Neural crest cell (in vitro differentiated cells): ENCODE measurements around the gene ALPK1. TPM values are rescaled to one million over a fixed set of nuclear protein-coding genes. Genes with fewer than 3 reads are reported as not detected.

ENCODE experiments used
- DNase-seq: peaks from one replicate; pipeline ENCODE4 v3.0.0; 2021; ENCODE audit warnings: low read depth, mixed read lengths, low spot score
- H3K27ac Mint-ChIP-seq: one replicate; pipeline ENCODE4 v1.8.0; 2021; ENCODE audit warnings: mild to moderate bottlenecking, mixed read lengths; ENCODE audit not compliant: unreplicated experiment
- H3K27me3 Mint-ChIP-seq: 2 replicates; pipeline ENCODE4 v1.8.0; 2021; ENCODE audit warnings: low read depth, mild to moderate bottlenecking, mixed read lengths
- H3K36me3 Mint-ChIP-seq: 2 replicates; pipeline ENCODE4 v1.8.0; 2021; ENCODE audit warnings: low read depth, mild to moderate bottlenecking, mixed read lengths
- H3K4me1 Mint-ChIP-seq: 2 replicates; pipeline ENCODE4 v1.8.0; 2021; ENCODE audit warnings: mixed read lengths
- H3K4me3 Mint-ChIP-seq: one replicate; pipeline ENCODE4 v1.8.0; 2021; ENCODE audit warnings: mild to moderate bottlenecking, mixed read lengths
- H3K9me3 Mint-ChIP-seq: 2 replicates; pipeline ENCODE4 v1.8.0; 2021; ENCODE audit warnings: mixed read lengths
- total RNA-seq: library from RNA; stranded (reverse); gene quantifications from 2 replicates; pipeline ENCODE4 v1.2.1, GENCODE V29; 2021
- TF ChIP-seq, protein P1 (sequence below): fragments of 200-600 bp; sonication (generic); conservative IDR thresholded peaks from 2 replicates; pipeline ENCODE4 v1.5.0; 2021; ENCODE audit warnings: antibody characterized with exemption, mild to moderate bottlenecking

ALPK1 gene
- total RNA-seq, 1 donor from 2014 or later: 0.68 TPM

DNA sequence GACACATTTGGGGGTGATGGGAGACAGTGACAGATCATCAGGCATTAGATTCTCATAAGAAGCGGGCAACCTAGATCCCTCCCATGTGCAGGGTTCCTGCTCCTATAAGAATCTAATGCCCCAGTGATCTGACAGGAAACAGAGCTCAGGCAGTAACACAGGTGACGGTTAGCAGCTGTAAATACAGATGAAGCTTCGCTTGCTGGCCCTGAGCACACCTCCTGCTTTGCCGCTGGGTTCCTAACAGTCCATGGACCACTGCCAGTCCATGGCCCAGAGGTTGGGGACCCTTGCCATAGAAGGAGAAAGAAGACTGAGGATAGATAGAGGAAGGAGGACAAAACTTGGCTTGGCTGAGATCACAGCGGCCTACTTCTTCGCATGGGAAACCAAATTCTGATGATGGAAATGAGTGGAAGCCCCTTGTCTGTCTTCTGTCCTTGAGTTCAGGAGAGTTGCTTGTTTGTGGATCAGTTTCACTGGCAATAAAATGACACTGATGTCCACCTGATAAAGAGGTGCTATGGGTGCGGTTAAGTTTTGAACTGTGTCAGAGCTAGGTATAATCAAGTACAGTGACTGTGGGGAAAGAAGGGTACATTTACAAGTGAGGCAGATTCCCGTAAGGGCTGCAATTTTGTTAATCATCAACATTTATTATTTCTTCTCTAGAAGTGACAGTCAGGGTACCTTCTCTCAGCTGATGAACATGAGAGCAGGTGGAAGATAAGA lies 9.7 kb upstream of the ALPK1 start:
- no peaks in the 10 kb centered on the region for H3K36me3 Mint-ChIP-seq
- H3K9me3 Mint-ChIP-seq: no peaks in the 10 kb centered on the region
- H3K4me3 Mint-ChIP-seq: peak overlapping the region; percentile 92
- H3K27ac Mint-ChIP-seq: no peak overlapping the region
- H3K27me3 Mint-ChIP-seq: no peaks in the 10 kb centered on the region
- DNase-seq: no peak
- TF ChIP-seq, protein P1, sequence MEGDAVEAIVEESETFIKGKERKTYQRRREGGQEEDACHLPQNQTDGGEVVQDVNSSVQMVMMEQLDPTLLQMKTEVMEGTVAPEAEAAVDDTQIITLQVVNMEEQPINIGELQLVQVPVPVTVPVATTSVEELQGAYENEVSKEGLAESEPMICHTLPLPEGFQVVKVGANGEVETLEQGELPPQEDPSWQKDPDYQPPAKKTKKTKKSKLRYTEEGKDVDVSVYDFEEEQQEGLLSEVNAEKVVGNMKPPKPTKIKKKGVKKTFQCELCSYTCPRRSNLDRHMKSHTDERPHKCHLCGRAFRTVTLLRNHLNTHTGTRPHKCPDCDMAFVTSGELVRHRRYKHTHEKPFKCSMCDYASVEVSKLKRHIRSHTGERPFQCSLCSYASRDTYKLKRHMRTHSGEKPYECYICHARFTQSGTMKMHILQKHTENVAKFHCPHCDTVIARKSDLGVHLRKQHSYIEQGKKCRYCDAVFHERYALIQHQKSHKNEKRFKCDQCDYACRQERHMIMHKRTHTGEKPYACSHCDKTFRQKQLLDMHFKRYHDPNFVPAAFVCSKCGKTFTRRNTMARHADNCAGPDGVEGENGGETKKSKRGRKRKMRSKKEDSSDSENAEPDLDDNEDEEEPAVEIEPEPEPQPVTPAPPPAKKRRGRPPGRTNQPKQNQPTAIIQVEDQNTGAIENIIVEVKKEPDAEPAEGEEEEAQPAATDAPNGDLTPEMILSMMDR: no peak
- H3K4me1 Mint-ChIP-seq: peaks cover 18% of the 10 kb centered on the region

DNA sequence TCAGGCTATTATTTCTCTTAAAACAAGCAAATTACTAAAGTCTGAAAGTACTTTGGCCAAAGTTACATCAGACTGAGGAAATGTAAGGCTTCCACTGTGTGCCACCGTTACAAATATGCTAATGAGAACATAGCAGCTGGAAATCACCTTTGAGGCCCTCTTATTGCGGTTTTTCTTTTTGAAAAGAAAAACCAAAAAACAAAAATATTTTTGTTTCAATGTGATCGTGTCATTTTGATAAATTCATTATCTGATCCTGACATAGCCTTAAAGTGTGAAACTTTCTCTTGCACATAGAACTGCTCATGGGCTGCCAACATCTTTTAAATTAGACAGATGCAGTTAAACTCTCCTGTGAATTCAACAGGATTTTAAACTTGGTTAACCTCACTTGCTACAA lies 8.7 kb upstream of the ALPK1 start:
- peaks cover 15% of the 10 kb centered on the region for H3K4me1 Mint-ChIP-seq
- DNase-seq: no peak
- TF ChIP-seq, protein P1: no peak
- H3K27ac Mint-ChIP-seq: no peak overlapping the region
- H3K4me3 Mint-ChIP-seq: peak overlapping the region; percentile 31
- no peaks in the 10 kb centered on the region for H3K27me3 Mint-ChIP-seq
- no peaks in the 10 kb centered on the region for H3K9me3 Mint-ChIP-seq
- H3K36me3 Mint-ChIP-seq: no peaks in the 10 kb centered on the region

DNA sequence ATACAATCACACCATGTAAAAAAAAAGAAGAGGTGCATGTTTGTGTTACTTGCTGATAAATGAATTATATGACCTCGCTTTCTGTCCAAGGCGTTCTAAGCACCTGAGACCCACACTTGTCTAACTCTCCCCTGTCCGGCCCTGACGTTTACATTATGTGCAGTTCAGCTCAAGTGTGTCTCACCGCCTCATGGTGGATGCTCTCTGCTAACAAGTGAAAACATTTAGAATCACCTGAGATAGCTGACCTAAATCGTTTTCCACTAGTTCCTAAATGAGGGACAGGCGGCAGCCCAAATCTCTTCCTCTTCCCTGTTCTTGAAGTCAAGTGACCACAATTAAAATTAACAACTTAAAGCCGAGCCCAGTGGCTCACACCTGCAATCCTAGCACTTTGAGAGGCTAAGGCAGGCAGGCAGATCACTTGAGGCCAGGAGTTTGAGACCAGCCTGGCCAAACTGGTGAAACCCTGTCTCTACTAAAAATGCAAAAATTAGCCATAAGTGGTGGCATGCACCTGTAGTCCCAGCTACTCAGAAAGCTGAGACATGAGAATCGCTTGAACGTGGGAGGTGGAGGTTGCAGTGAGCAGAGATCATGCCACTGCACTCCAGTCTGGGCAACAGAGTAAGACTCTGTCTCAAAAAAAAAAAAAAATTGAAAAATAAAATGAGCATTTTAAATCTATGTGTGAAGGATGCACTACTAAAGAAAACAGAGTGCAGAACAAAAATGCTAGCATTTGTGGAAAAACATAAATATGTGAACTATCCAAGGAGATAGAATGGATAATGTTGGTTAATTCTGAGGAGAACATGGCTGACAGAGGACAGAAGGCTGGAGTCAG lies 7.5 kb upstream of the ALPK1 start:
- Mint-ChIP-seq H3K36me3 (no peaks in the 10 kb centered on the region), H3K27me3 (no peaks in the 10 kb centered on the region), H3K27ac (no peak overlapping the region)

DNA sequence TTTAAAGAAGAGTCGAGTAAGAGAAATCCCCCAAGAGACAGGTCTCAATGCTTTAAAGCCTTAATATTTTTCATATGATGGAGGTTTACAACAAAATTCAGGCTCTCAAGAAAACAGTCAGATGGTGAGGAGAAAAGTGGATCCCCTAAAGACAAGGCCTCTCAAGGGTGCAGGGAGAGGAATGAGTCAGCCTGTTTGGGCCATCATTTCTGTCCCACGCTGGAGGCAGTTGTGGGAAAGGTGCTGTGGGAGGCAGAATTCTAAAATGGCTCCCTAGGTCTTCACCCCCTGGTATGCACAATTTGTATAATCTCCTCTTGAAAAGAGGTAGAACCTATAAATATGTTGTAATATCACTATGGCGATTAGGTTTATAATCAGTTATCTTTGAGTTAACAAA lies 6.8 kb upstream of the ALPK1 start:
- no peaks in the 10 kb centered on the region for H3K4me1 Mint-ChIP-seq

More for the DNA sequence above, 7.5 kb upstream of the ALPK1 start:
- Mint-ChIP-seq H3K4me1 (peaks cover 6% of the 10 kb centered on the region), H3K4me3 (peak overlapping the region; percentile 7), H3K9me3 (no peaks in the 10 kb centered on the region)
- TF ChIP-seq, protein P1: no peak
- no peak for DNase-seq

DNA sequence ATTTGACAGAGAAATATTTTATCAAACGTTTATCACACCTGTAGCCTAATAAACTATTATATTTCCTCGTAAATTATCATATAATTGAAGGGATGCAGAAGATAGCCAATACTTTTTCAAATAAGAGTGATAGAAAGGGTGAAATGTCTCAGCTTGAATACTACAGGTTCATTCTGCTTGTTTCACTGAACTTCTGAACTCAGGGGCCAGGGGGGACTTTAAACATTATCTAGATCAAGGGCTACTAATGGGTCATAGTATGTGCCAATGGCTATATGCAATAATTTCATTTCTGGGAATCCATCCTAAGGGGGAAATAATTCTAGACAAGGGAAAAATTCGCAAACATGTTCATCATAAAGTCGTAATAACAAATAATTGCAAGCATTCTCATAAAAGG lies 2.6 kb downstream of the ALPK1 start:
- no peak for DNase-seq
- Mint-ChIP-seq H3K4me3 (no peak overlapping the region), H3K4me1 (peaks cover 4% of the 10 kb centered on the region), H3K36me3 (no peaks in the 10 kb centered on the region), H3K27ac (no peak overlapping the region), H3K9me3 (no peaks in the 10 kb centered on the region), H3K27me3 (peaks cover 8% of the 10 kb centered on the region)
- TF ChIP-seq, protein P1: no peak

More for the DNA sequence above, 6.8 kb upstream of the ALPK1 start:
- DNase-seq: no peak
- no peak overlapping the region for H3K4me3 Mint-ChIP-seq
- H3K36me3 Mint-ChIP-seq: no peaks in the 10 kb centered on the region
- no peaks in the 10 kb centered on the region for H3K9me3 Mint-ChIP-seq
- H3K27ac Mint-ChIP-seq: no peak overlapping the region
- H3K27me3 Mint-ChIP-seq: no peaks in the 10 kb centered on the region
- TF ChIP-seq, protein P1: no peak
